Astrocyte (in vitro differentiated cells and primary cell): ENCODE data around the gene UNC93A. TPM values are rescaled to one million over a fixed set of nuclear protein-coding genes. Genes with fewer than 3 reads are reported as not detected.

Experiments
- DNase-seq: peaks from one replicate; pipeline ENCODE4 v3.0.0-alpha.2; 2010; ENCODE audit warnings: low read depth
- FAIRE-seq: peaks from 2 replicates; lab custom pipeline; 2011; peaks lifted over from hg19 to GRCh38; lab: Jason Lieb, UNC
- H2AFZ ChIP-seq: 2 replicates; pipeline ENCODE4 v1.6.0; 2012; ENCODE audit warnings: low read depth, low read length, inconsistent platforms
- H3K27ac ChIP-seq: 2 replicates; pipeline ENCODE4 v1.5.1; 2011; ENCODE audit warnings: low read depth, low read length, inconsistent platforms
- H3K27me3 ChIP-seq: 2 replicates; pipeline ENCODE4 v1.6.0; 2011; ENCODE audit warnings: low read length, inconsistent platforms; ENCODE audit not compliant: insufficient read depth
- H3K36me3 ChIP-seq: 2 replicates; pipeline ENCODE4 v1.5.1; 2011; ENCODE audit warnings: low read length, inconsistent platforms; ENCODE audit not compliant: insufficient read depth
- H3K4me1 ChIP-seq: 2 replicates; pipeline ENCODE4 v1.5.1; 2011; ENCODE audit warnings: low read length, inconsistent platforms; ENCODE audit not compliant: insufficient read depth
- H3K4me2 ChIP-seq: 2 replicates; pipeline ENCODE4 v1.6.0; 2012; ENCODE audit warnings: low read length, inconsistent platforms
- H3K4me3 ChIP-seq: 2 replicates; pipeline ENCODE4 v1.5.1; 2011; ENCODE audit warnings: low read depth, mild to moderate bottlenecking, low read length, inconsistent platforms; ENCODE audit not compliant: insufficient read depth
- H3K79me2 ChIP-seq: 2 replicates; pipeline ENCODE4 v1.6.0; 2012; ENCODE audit warnings: mild to moderate bottlenecking, low read length, inconsistent platforms; ENCODE audit not compliant: insufficient read depth
- H3K9ac ChIP-seq: 2 replicates; pipeline ENCODE4 v1.6.0; 2012; ENCODE audit warnings: mild to moderate bottlenecking, low read length, inconsistent platforms
- H3K9me3 ChIP-seq: 2 replicates; pipeline ENCODE4 v1.5.1; 2012; ENCODE audit warnings: low read depth, mild to moderate bottlenecking, low read length, inconsistent platforms; ENCODE audit not compliant: insufficient read depth
- H4K20me1 ChIP-seq: 2 replicates; pipeline ENCODE4 v1.6.0; 2012; ENCODE audit warnings: low read length, inconsistent platforms; ENCODE audit not compliant: insufficient read depth
- H3K27ac Mint-ChIP-seq: one replicate; pipeline ENCODE4 v1.8.0; 2021; ENCODE audit warnings: mild to moderate bottlenecking, mixed read lengths; ENCODE audit not compliant: unreplicated experiment
- H3K27me3 Mint-ChIP-seq: one replicate; pipeline ENCODE4 v1.8.0; 2021; ENCODE audit warnings: low read depth, mixed read lengths; ENCODE audit not compliant: unreplicated experiment
- H3K36me3 Mint-ChIP-seq: one replicate; pipeline ENCODE4 v1.8.0; 2021; ENCODE audit warnings: low read depth, mixed read lengths; ENCODE audit not compliant: unreplicated experiment
- H3K4me1 Mint-ChIP-seq: one replicate; pipeline ENCODE4 v1.8.0; 2021; ENCODE audit warnings: low read depth, mixed read lengths; ENCODE audit not compliant: unreplicated experiment
- H3K4me3 Mint-ChIP-seq: one replicate; pipeline ENCODE4 v1.8.0; 2021; ENCODE audit warnings: mild to moderate bottlenecking, moderate library complexity, mixed read lengths; ENCODE audit not compliant: unreplicated experiment
- H3K9me3 Mint-ChIP-seq: one replicate; pipeline ENCODE4 v1.8.0; 2021; ENCODE audit warnings: mild to moderate bottlenecking, mixed read lengths; ENCODE audit not compliant: unreplicated experiment
- CTCF ChIP-seq: IDR thresholded peaks from 2 replicates; pipeline ENCODE4 v1.5.1; 2011; ENCODE audit warnings: low read depth, mild to moderate bottlenecking, inconsistent platforms, low read length, moderate library complexity; ENCODE audit not compliant: insufficient read depth
- EZH2 ChIP-seq: IDR thresholded peaks from 2 replicates; pipeline ENCODE4 v1.6.1; 2012; ENCODE audit warnings: mild to moderate bottlenecking, low read length, inconsistent platforms; ENCODE audit not compliant: insufficient read depth
- total RNA-seq: library from RNA; stranded (reverse); gene quantifications from 2 replicates; pipeline ENCODE4 v1.2.1, GENCODE V29; 2021

The UNC93A gene
- total RNA-seq, 1 donor from 2014 or later, result not detected

GRCh38 chr6:167295495-167296292, 4.6 kb downstream of the UNC93A start:
- DNase-seq (no peak), FAIRE-seq (no peak)
- no peak overlapping the region for H3K27ac ChIP-seq
- Mint-ChIP-seq H3K27me3 (peaks cover 25% of the 10 kb centered on the region), H3K4me1 (peaks cover 3% of the 10 kb centered on the region), H3K4me3 (no peak overlapping the region), H3K9me3 (peaks cover 9% of the 10 kb centered on the region), H3K27ac (no peak overlapping the region), H3K36me3 (no peaks in the 10 kb centered on the region)
- no peak overlapping the region for H3K4me3 ChIP-seq
- H3K9ac ChIP-seq, result no peak overlapping the region
- H3K9me3 ChIP-seq, result peaks cover 4% of the 10 kb centered on the region
- no peak overlapping the region for H2AFZ ChIP-seq
- H3K4me1 ChIP-seq, result no peaks in the 10 kb centered on the region
- H3K4me2 ChIP-seq, result no peak overlapping the region
- no peaks in the 10 kb centered on the region for H4K20me1 ChIP-seq
- no peaks in the 10 kb centered on the region for H3K36me3 ChIP-seq
- H3K27me3 ChIP-seq, result no peaks in the 10 kb centered on the region
- TF ChIP-seq CTCF (no peak), EZH2 (no peak)
- H3K79me2 ChIP-seq, result no peaks in the 10 kb centered on the region

- Histone ChIP-seq H3K4me3 (no peak overlapping the region), H3K27ac (no peak overlapping the region), H4K20me1 (no peaks in the 10 kb centered on the region), H2AFZ (no peak overlapping the region), H3K4me1 (no peaks in the 10 kb centered on the region), H3K9me3 (peaks cover 4% of the 10 kb centered on the region), H3K9ac (no peak overlapping the region), H3K27me3 (no peaks in the 10 kb centered on the region), H3K4me2 (no peak overlapping the region), H3K36me3 (no peaks in the 10 kb centered on the region), H3K79me2 (no peaks in the 10 kb centered on the region)
- Mint-ChIP-seq H3K36me3 (no peaks in the 10 kb centered on the region), H3K27me3 (peaks cover 28% of the 10 kb centered on the region), H3K9me3 (peaks cover 9% of the 10 kb centered on the region), H3K27ac (no peak overlapping the region), H3K4me1 (peaks cover 3% of the 10 kb centered on the region), H3K4me3 (no peak overlapping the region)
- TF ChIP-seq EZH2 (no peak), CTCF (no peak)
- FAIRE-seq (no peak), DNase-seq (no peak)
These were observed 5.2 kb downstream of the UNC93A start for GRCh38 chr6:167296293-167296690.

- Histone ChIP-seq H3K9ac (no peak overlapping the region), H3K79me2 (no peaks in the 10 kb centered on the region), H3K4me1 (no peaks in the 10 kb centered on the region), H3K27ac (no peak overlapping the region), H3K4me2 (no peak overlapping the region), H2AFZ (no peak overlapping the region), H3K36me3 (no peaks in the 10 kb centered on the region), H3K27me3 (no peaks in the 10 kb centered on the region), H4K20me1 (no peaks in the 10 kb centered on the region), H3K9me3 (peaks cover 4% of the 10 kb centered on the region), H3K4me3 (no peak overlapping the region)
- FAIRE-seq (no peak), DNase-seq (no peak)
- Mint-ChIP-seq H3K4me1 (peaks cover 3% of the 10 kb centered on the region), H3K36me3 (no peaks in the 10 kb centered on the region), H3K4me3 (no peak overlapping the region), H3K27ac (no peak overlapping the region), H3K27me3 (peaks cover 27% of the 10 kb centered on the region), H3K9me3 (peaks cover 9% of the 10 kb centered on the region)
- no peak for TF ChIP-seq EZH2
- no peak for TF ChIP-seq CTCF
These were observed 5.8 kb downstream of the UNC93A start for GRCh38 chr6:167296902-167297301.
